ENCODE data around the gene GPR15.

The GPR15 gene

GRCh38 chr3:98531622-98532274, at the start of gene GPR15:
Gene GPR15 (plus strand): TSS chr3:98531978. CDS start chr3:98532034, 56 bp downstream.
- no peak for DNase-seq

- no peak for DNase-seq
Measured at GRCh38 chr3:98482717-98483482, 48.9 kb upstream of the GPR15 start.

- DNase-seq = no peak
Measured at GRCh38 chr3:98483626-98484025, 48.2 kb upstream of the GPR15 start.

- no peak for DNase-seq
Measured at GRCh38 chr3:98497381-98497780, 34.4 kb upstream of the GPR15 start, which contains the start of gene OR5K2. Gene OR5K2 (plus strand): TSS chr3:98497681. CDS start chr3:98497681, 0 bp downstream.

GRCh38 chr3:98500019-98500418, 31.8 kb upstream of the GPR15 start:
- DNase-seq = no peak

GRCh38 chr3:98501270-98501669, 30.5 kb upstream of the GPR15 start:
- DNase-seq = no peak

- DNase-seq = no peak
Measured at GRCh38 chr3:98501863-98502576, 29.8 kb upstream of the GPR15 start.

GRCh38 chr3:98504539-98504938, 27.2 kb upstream of the GPR15 start:
- DNase-seq = no peak

- DNase-seq = no peak
Measured at GRCh38 chr3:98508582-98508981, 23.2 kb upstream of the GPR15 start.

- no peak for DNase-seq
Measured at GRCh38 chr3:98512576-98512975, 19.2 kb upstream of the GPR15 start.

- no peak for DNase-seq
Measured at GRCh38 chr3:98513091-98513511, 18.7 kb upstream of the GPR15 start.

- DNase-seq = no peak
Measured at GRCh38 chr3:98513736-98514135, 18.0 kb upstream of the GPR15 start.

- no peak for DNase-seq
Measured at GRCh38 chr3:98514948-98515347, 16.8 kb upstream of the GPR15 start.

- no peak for DNase-seq
Measured at GRCh38 chr3:98518816-98519215, 13.0 kb upstream of the GPR15 start.

GRCh38 chr3:98519351-98519750, 12.4 kb upstream of the GPR15 start:
- DNase-seq = no peak

- DNase-seq = peak; percentile 42
Measured at GRCh38 chr3:98521897-98522543, 9.8 kb upstream of the GPR15 start.

GRCh38 chr3:98522544-98523281, 9.1 kb upstream of the GPR15 start, which contains the start of gene CLDND1:
Gene CLDND1 (minus strand): TSS chr3:98522902. CDS start chr3:98521424, 1,478 bp downstream.
- DNase-seq = peak; percentile 89

- no peak for DNase-seq
Measured at GRCh38 chr3:98525494-98525893, 6.3 kb upstream of the GPR15 start.

GRCh38 chr3:98528474-98529346, 3.1 kb upstream of the GPR15 start:
- DNase-seq = no peak

- no peak for DNase-seq
Measured at GRCh38 chr3:98529856-98530459, 1.8 kb upstream of the GPR15 start.

GRCh38 chr3:98530676-98531075, 1.1 kb upstream of the GPR15 start:
- DNase-seq = no peak
